Liver (tissue), 9 donors: ENCODE results near the gene NELFCD. TPM values are rescaled to one million over a fixed set of nuclear protein-coding genes. Genes with fewer than 3 reads are reported as not detected.

ENCODE experiments used
- DNase-seq: peaks from one replicate; pipeline ENCODE4 v3.0.0-alpha.2; 2017; ENCODE audit warnings: low spot score
- H3K27ac ChIP-seq, 2 donors: one replicate each; pipeline ENCODE4 v1.7.0; 2013; ENCODE audit warnings: inconsistent platforms in 2 of 2, low read length in 2 of 2, control low read depth in 1 of 2, low read depth in 1 of 2, mild to moderate bottlenecking in 1 of 2
- H3K27me3 ChIP-seq, 4 donors: one replicate each; pipeline versions ENCODE4 v1.6.1 to v1.7.0; 2013; ENCODE audit warnings: low read length in 3 of 4, inconsistent platforms in 1 of 4, mild to moderate bottlenecking in 1 of 4, moderate library complexity in 1 of 4; ENCODE audit not compliant: control insufficient read depth in 4 of 4, insufficient read depth in 4 of 4
- H3K36me3 ChIP-seq, 4 donors: one replicate each; pipeline versions ENCODE4 v1.6.1 to v1.7.0; 2013; ENCODE audit warnings: low read length in 3 of 4, mild to moderate bottlenecking in 3 of 4, low read depth in 1 of 4, moderate library complexity in 1 of 4; ENCODE audit not compliant: control insufficient read depth in 4 of 4, insufficient read depth in 3 of 4
- H3K4me1 ChIP-seq, 4 donors: one replicate each; pipeline versions ENCODE4 v1.6.1 to v1.7.0; 2013; ENCODE audit warnings: low read length in 3 of 4, mild to moderate bottlenecking in 3 of 4, moderate library complexity in 1 of 4; ENCODE audit not compliant: control insufficient read depth in 4 of 4, insufficient read depth in 4 of 4
- H3K4me3 ChIP-seq, 3 donors: one replicate each; pipeline versions ENCODE4 v1.6.1 to v1.7.0; 2013; ENCODE audit warnings: low read length in 3 of 3, control low read depth in 1 of 3, low read depth in 1 of 3, mild to moderate bottlenecking in 1 of 3
- H3K9ac ChIP-seq, 2 donors: one replicate each; pipeline ENCODE4 v1.7.0; 2013; ENCODE audit warnings: low read length in 2 of 2, mild to moderate bottlenecking in 2 of 2, moderate library complexity in 2 of 2, control low read depth in 1 of 2, low read depth in 1 of 2
- H3K9me3 ChIP-seq, 4 donors: one replicate each; pipeline versions ENCODE4 v1.6.1 to v1.7.0; 2013; ENCODE audit warnings: low read length in 3 of 4; ENCODE audit not compliant: control insufficient read depth in 4 of 4
- EGR1 ChIP-seq, 2 donors: IDR thresholded peaks; 2 replicates each; pipeline ENCODE4 v1.6.1; 2016 to 2018; ENCODE audit warnings: antibody characterized with exemption in 2 of 2, low read depth in 2 of 2
- HNF4A ChIP-seq, 2 donors: conservative IDR thresholded peaks; 2 replicates each; pipeline ENCODE4 v1.6.1; 2016; ENCODE audit warnings: antibody characterized with exemption in 2 of 2, mild to moderate bottlenecking in 2 of 2
- RXRA ChIP-seq, 2 donors: IDR thresholded peaks; 2 replicates each; pipeline ENCODE4 v1.6.1; 2017 to 2018; ENCODE audit warnings: antibody characterized with exemption in 2 of 2, mild to moderate bottlenecking in 1 of 2
- SP1 ChIP-seq: IDR thresholded peaks from 2 replicates; pipeline ENCODE4 v1.6.1; 2018; ENCODE audit warnings: antibody characterized with exemption, mild to moderate bottlenecking
- WGBS: extraction: QIAGEN DNeasy Blood & Tissue Kit; methylation state at CpG from one replicate; pipeline ENCODE4 v1.1.7; 2013; 5-methylcytosine and 5-hydroxymethylcytosine counted together
- polyA plus RNA-seq, 2 donors: library from polyadenylated mRNA; stranded (reverse) in 1 of 2; unstranded in 1 of 2; fragments of 200-250 nt in 1 of 2; fragments of >200 nt in 1 of 2; fragmentation: Nextera tagmentation in 1 of 2; extraction: Ambion mirVana in 1 of 2; gene quantifications; one replicate each; pipeline versions ENCODE4 v1.2.1 to v1.2.3, GENCODE V29; 2013 to 2015
- total RNA-seq, 2 donors: library from RNA; depleted of rRNA; stranded (reverse); fragments of >200 nt; gene quantifications; one replicate each; pipeline ENCODE4 v1.2.3, GENCODE V29; 2014
- TF ChIP-seq, protein P1 (sequence below): fragments of 150-350 bp; IDR thresholded peaks from 2 replicates; pipeline ENCODE4 v1.5.1; 2017; ENCODE audit warnings: improper control_type of control experiment, low read depth, low read length; ENCODE audit not compliant: missing input control
- TF ChIP-seq, protein P2 (sequence below): IDR thresholded peaks from 2 replicates; pipeline ENCODE4 v1.6.1; 2016; ENCODE audit warnings: antibody characterized with exemption
- donor health status: healthy.
- donor health status: healthy.
- donor health status: healthy.
- donor health status: healthy.
- donor health status: healthy.

Gene NELFCD
- total and polyA plus RNA-seq, 4 donors, result 28.1 to 39.8 (median 37.0) TPM

DNA sequence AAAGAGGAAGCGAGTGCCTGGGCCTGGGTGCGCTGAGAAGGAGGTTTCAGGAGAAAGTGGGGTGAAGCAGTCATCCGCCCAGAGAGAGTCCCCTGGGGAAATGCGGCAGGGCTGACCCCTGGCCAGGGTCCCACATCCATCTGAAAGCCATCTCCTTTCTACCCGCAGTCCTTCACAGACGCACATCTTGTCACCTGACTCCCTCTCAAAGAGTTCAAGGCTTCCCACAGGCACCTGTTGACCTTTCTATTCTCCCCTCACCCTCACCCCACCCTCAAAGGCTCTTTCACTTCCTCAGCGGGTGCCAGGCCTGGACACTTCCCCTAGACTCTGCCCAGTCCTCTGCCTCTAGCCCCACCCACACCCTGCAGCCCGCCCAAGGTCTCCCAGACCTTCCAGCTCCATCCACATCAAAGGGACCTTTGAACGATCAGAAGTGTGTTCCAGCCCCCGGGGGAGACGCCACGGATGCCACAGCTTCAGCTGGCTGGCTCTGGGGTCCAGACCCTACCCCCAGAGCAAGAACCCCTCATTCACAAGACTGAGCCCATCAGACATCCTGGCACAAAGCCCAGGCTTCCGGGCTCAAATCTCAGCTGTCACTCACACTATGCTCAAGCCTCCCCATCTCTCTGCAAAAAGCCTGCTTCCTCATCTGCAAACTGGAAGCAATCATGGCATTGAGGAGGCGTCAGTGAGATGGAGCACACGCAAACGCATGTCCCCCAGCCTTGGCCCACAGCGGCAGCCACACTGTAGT lies 23.9 kb downstream of the NELFCD start:
- DNase-seq, result no peak

DNA sequence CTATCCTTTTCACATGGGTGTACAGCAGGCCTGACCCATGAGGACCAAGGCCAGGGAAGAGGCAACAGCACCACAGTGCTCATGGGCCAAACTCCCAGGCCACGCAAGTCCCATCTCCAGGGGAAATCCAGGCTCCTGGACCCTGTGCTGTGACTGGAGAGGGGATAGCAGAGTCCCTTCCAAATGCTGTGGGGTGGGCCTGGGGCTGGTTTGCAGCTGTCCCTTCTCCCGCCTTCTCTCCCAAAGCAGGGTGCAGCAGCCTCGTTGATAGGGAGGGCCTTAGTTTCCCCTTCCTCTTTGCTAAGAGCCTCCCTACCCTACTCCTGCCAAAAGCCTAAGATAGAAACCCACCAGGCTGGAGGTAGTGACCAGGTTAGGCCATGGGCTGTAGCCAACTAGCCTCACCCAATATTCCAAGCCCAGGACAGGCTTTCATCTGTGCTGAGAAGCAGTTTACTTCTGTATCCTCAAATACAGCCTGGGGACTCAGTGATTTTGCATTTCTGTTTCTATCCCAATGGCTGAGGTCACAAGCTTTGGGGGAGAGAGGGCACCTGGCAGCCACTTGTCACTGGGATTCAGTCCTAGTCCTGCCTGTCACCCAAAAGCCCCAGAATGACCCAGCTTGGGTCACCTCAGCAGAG lies 24.6 kb downstream of the NELFCD start:
- no peak for DNase-seq
- TF ChIP-seq EGR1 (IDR thresholded peaks at IDR 0.05; ENCODE audit: low read depth in 2 of 2), result no peak
- TF ChIP-seq, protein P1, sequence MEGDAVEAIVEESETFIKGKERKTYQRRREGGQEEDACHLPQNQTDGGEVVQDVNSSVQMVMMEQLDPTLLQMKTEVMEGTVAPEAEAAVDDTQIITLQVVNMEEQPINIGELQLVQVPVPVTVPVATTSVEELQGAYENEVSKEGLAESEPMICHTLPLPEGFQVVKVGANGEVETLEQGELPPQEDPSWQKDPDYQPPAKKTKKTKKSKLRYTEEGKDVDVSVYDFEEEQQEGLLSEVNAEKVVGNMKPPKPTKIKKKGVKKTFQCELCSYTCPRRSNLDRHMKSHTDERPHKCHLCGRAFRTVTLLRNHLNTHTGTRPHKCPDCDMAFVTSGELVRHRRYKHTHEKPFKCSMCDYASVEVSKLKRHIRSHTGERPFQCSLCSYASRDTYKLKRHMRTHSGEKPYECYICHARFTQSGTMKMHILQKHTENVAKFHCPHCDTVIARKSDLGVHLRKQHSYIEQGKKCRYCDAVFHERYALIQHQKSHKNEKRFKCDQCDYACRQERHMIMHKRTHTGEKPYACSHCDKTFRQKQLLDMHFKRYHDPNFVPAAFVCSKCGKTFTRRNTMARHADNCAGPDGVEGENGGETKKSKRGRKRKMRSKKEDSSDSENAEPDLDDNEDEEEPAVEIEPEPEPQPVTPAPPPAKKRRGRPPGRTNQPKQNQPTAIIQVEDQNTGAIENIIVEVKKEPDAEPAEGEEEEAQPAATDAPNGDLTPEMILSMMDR, result no peak
- TF ChIP-seq, protein P2, sequence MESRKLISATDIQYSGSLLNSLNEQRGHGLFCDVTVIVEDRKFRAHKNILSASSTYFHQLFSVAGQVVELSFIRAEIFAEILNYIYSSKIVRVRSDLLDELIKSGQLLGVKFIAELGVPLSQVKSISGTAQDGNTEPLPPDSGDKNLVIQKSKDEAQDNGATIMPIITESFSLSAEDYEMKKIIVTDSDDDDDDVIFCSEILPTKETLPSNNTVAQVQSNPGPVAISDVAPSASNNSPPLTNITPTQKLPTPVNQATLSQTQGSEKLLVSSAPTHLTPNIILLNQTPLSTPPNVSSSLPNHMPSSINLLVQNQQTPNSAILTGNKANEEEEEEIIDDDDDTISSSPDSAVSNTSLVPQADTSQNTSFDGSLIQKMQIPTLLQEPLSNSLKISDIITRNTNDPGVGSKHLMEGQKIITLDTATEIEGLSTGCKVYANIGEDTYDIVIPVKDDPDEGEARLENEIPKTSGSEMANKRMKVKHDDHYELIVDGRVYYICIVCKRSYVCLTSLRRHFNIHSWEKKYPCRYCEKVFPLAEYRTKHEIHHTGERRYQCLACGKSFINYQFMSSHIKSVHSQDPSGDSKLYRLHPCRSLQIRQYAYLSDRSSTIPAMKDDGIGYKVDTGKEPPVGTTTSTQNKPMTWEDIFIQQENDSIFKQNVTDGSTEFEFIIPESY, result no peak
- TF ChIP-seq SP1, result no peak
- peaks cover 11 to 38% (median 26%) of the 10 kb centered on the region in 4 donors for H3K4me1 ChIP-seq
- peak overlapping the region; percentile 68 to 83 (median 75) for H3K4me3 ChIP-seq
- no peaks in the 10 kb centered on the region for H3K9me3 ChIP-seq
- WGBS, result 59% methylated on average over 3 of the region's 3 CpGs
- H3K36me3 ChIP-seq, result peaks cover 6 to 12% (median 9%) of the 10 kb centered on the region in 4 donors
- H3K9ac ChIP-seq, result peak overlapping the region; percentile 52 to 68
- peak overlapping the region; percentile 82 to 92 for H3K27ac ChIP-seq
- H3K27me3 ChIP-seq, result no peaks in the 10 kb centered on the region

More for the DNA sequence above, 23.9 kb downstream of the NELFCD start:
- H3K4me1 ChIP-seq, result peaks cover 11 to 38% (median 26%) of the 10 kb centered on the region in 4 donors
- peak overlapping the region; percentile 82 to 92 for H3K27ac ChIP-seq
- no peaks in the 10 kb centered on the region for H3K27me3 ChIP-seq
- TF ChIP-seq SP1 (peak; percentile 16), HNF4A (conservative IDR thresholded peaks at IDR 0.05) (peak; percentile 36 to 68), RXRA (IDR thresholded peaks at IDR 0.05) (peak; percentile 36 to 78)
- TF ChIP-seq, protein P1, result no peak
- no peaks in the 10 kb centered on the region for H3K9me3 ChIP-seq
- H3K9ac ChIP-seq, result peak overlapping the region; percentile 52 to 68
- peaks cover 6 to 12% (median 10%) of the 10 kb centered on the region in 4 donors for H3K36me3 ChIP-seq
- WGBS, result 29% methylated on average over 17 of the region's 17 CpGs
- H3K4me3 ChIP-seq, result peak overlapping the region; percentile 43 to 83 (median 68)
